GM23338 (cell line): ENCODE results near the gene CFAP90. TPM values are rescaled to one million over a fixed set of nuclear protein-coding genes. Genes with fewer than 3 reads are reported as not detected.

Source experiments
- ATAC-seq: fragments of 200-7000 bp; cut with Tn5 transposase; 3 replicates; pipeline ENCODE4 v1.9.1; 2020
- DNase-seq: peaks from one replicate; pipeline ENCODE4 v3.0.0-alpha.2; 2015; ENCODE audit warnings: low spot score
- H2AFZ ChIP-seq: fragments of 200-600 bp; sonication (generic); 2 replicates; pipeline ENCODE4 v1.8.0; 2016; ENCODE audit warnings: antibody characterized with exemption, mild to moderate bottlenecking, moderate library complexity
- H3F3A ChIP-seq: fragments of 200-600 bp; sonication (generic); replicated peaks from 2 replicates; pipeline ENCODE4 v1.8.0; 2017; ENCODE audit warnings: antibody characterized with exemption, mixed run types, low read depth
- H3K27ac ChIP-seq: fragments of 200-600 bp; sonication (generic); 2 replicates; pipeline ENCODE4 v1.6.1; 2016; ENCODE audit warnings: low read depth
- H3K27me3 ChIP-seq: fragments of 200-600 bp; sonication (generic); 2 replicates; pipeline ENCODE4 v1.8.0; 2016; ENCODE audit warnings: mild to moderate bottlenecking, mixed run types, moderate library complexity; ENCODE audit not compliant: insufficient read depth
- H3K36me3 ChIP-seq: fragments of 200-600 bp; sonication (generic); 2 replicates; pipeline ENCODE4 v1.8.0; 2016; ENCODE audit warnings: mild to moderate bottlenecking; ENCODE audit not compliant: insufficient read depth
- H3K4me1 ChIP-seq: fragments of 200-600 bp; sonication (generic); 2 replicates; pipeline ENCODE4 v1.8.0; 2016; ENCODE audit warnings: mild to moderate bottlenecking, moderate library complexity; ENCODE audit not compliant: insufficient read depth
- H3K4me2 ChIP-seq: fragments of 200-600 bp; sonication (generic); 2 replicates; pipeline ENCODE4 v1.7.1; 2017; ENCODE audit warnings: mixed run types
- H3K4me3 ChIP-seq: fragments of 200-600 bp; sonication (generic); 2 replicates; pipeline ENCODE4 v1.6.1; 2016; ENCODE audit warnings: mixed run types
- H3K79me2 ChIP-seq: fragments of 200-600 bp; sonication (generic); replicated peaks from 2 replicates; pipeline ENCODE4 v1.8.0; 2017; ENCODE audit warnings: mild to moderate bottlenecking; ENCODE audit not compliant: insufficient read depth
- H3K9me2 ChIP-seq: fragments of 200-600 bp; sonication (generic); 2 replicates; pipeline ENCODE4 v1.8.0; 2017; ENCODE audit not compliant: insufficient read depth
- H4K20me1 ChIP-seq: fragments of 200-600 bp; sonication (generic); replicated peaks from 2 replicates; pipeline ENCODE4 v1.8.0; 2017; ENCODE audit warnings: mild to moderate bottlenecking; ENCODE audit not compliant: insufficient read depth
- H3K27ac Mint-ChIP-seq: 2 replicates; pipeline ENCODE4 v1.8.0; 2020; ENCODE audit warnings: inconsistent platforms, mild to moderate bottlenecking, moderate library complexity, mixed read lengths
- H3K27me3 Mint-ChIP-seq: 3 replicates; pipeline ENCODE4 v1.8.0; 2022; ENCODE audit warnings: low read depth, mild to moderate bottlenecking, moderate library complexity, mixed read lengths, inconsistent platforms; ENCODE audit not compliant: insufficient read depth, poor library complexity
- H3K36me3 Mint-ChIP-seq: 3 replicates; pipeline ENCODE4 v1.8.0; 2021; ENCODE audit warnings: low read depth, mild to moderate bottlenecking, inconsistent platforms, moderate library complexity, mixed read lengths
- H3K4me1 Mint-ChIP-seq: 3 replicates; pipeline ENCODE4 v1.8.0; 2020; ENCODE audit warnings: mild to moderate bottlenecking, inconsistent platforms, mixed read lengths
- H3K4me3 Mint-ChIP-seq: 3 replicates; pipeline ENCODE4 v1.8.0; 2021; ENCODE audit warnings: moderate library complexity, mild to moderate bottlenecking, inconsistent platforms, mixed read lengths
- H3K9me3 Mint-ChIP-seq: 3 replicates; pipeline ENCODE4 v1.8.0; 2020; ENCODE audit warnings: moderate library complexity, mild to moderate bottlenecking, inconsistent platforms, mixed read lengths
- CREB1 ChIP-seq: fragments of 250-450 bp; sonication (Bioruptor Pico); IDR thresholded peaks from 2 replicates; pipeline ENCODE4 v1.5.0; 2020; ENCODE audit warnings: low read depth, mild to moderate bottlenecking, moderate library complexity
- CTCF ChIP-seq, 2 experiments: fragments of 200-600 bp in 1 of 2; sonication (generic) in 1 of 2; conservative IDR thresholded peaks; 2 replicates each; pipeline versions ENCODE4 v1.5.1 to v1.6.1; 2016 to 2017; ENCODE audit warnings: antibody characterized with exemption in 2 of 2, low read depth in 2 of 2, mild to moderate bottlenecking in 2 of 2, moderate library complexity in 1 of 2
- NANOG ChIP-seq: IDR thresholded peaks from 2 replicates; pipeline ENCODE4 v1.6.1; 2016; ENCODE audit warnings: antibody characterized with exemption, borderline replicate concordance
- POLR2AphosphoS5 ChIP-seq: IDR thresholded peaks from 2 replicates; pipeline ENCODE4 v1.6.1; 2016; ENCODE audit warnings: antibody characterized with exemption, low read depth
- ZNF114 ChIP-seq: fragments of 250-450 bp; sonication (Bioruptor Pico); IDR thresholded peaks from 2 replicates; pipeline ENCODE4 v1.5.0; 2020; ENCODE audit warnings: mild to moderate bottlenecking, moderate library complexity
- ZNF462 ChIP-seq: fragments of 250-450 bp; sonication (Bioruptor Pico); IDR thresholded peaks from 2 replicates; pipeline ENCODE4 v1.5.0; 2020; ENCODE audit warnings: mild to moderate bottlenecking, moderate library complexity
- polyA plus RNA-seq: library from polyadenylated mRNA; unstranded; fragments of >200 nt; fragmentation: Nextera tagmentation; extraction: Ambion mirVana; gene quantifications from 2 replicates; pipeline ENCODE4 v1.2.1, GENCODE V29; 2016
- total RNA-seq: library from RNA; depleted of rRNA; stranded (reverse); fragments of >200 nt; shearing (Covaris generic); gene quantifications from 2 replicates; pipeline ENCODE4 v1.2.3, GENCODE V29; 2014

Gene CFAP90
- total and polyA plus RNA-seq, 2 experiments from 2014 or later: 0.10 to 1.0 TPM

GRCh38 chr5:7816535-7816901 lies 34.4 kb downstream of the CFAP90 start:
- Mint-ChIP-seq H3K27ac (peak overlapping the region; percentile 66; the same call in 1 of the 2 replicates), H3K4me3 (no peak overlapping the region), H3K36me3 (peaks cover 19% of the 10 kb centered on the region), H3K27me3 (no peaks in the 10 kb centered on the region), H3K9me3 (no peaks in the 10 kb centered on the region; the same call in 2 of the 3 replicates), H3K4me1 (peaks cover 25% of the 10 kb centered on the region)
- Histone ChIP-seq H3K36me3 (peaks cover 20% of the 10 kb centered on the region; the same call in 1 of the 2 replicates), H3K27ac (peak overlapping the region; percentile 34; the same call in 1 of the 2 replicates), H3F3A (no peaks in the 10 kb centered on the region), H3K27me3 (no peaks in the 10 kb centered on the region), H3K4me3 (no peak overlapping the region), H2AFZ (no peak overlapping the region), H3K79me2 (no peaks in the 10 kb centered on the region), H4K20me1 (no peaks in the 10 kb centered on the region), H3K4me1 (peaks cover 16% of the 10 kb centered on the region), H3K9me2 (no peaks in the 10 kb centered on the region), H3K4me2 (no peak overlapping the region)
- no peak for DNase-seq
- peak; percentile 52 for ATAC-seq
- TF ChIP-seq POLR2AphosphoS5: 0 out of 2 replicates have a peak, but pooled peaks have one; percentile 14
- TF ChIP-seq NANOG: no peak

- Histone ChIP-seq H3K79me2 (no peaks in the 10 kb centered on the region), H3K9me2 (no peaks in the 10 kb centered on the region), H3K27ac (peak overlapping the region; percentile 57), H3K4me2 (peak overlapping the region; percentile 40), H3K27me3 (no peaks in the 10 kb centered on the region), H3K4me1 (peaks cover 16% of the 10 kb centered on the region), H4K20me1 (no peaks in the 10 kb centered on the region), H2AFZ (no peak overlapping the region), H3F3A (no peaks in the 10 kb centered on the region), H3K36me3 (peaks cover 20% of the 10 kb centered on the region; the same call in 1 of the 2 replicates), H3K4me3 (0 out of 2 replicates have a peak overlapping the region, but pooled peaks have one; percentile 22)
- Mint-ChIP-seq H3K27ac (peak overlapping the region; percentile 84), H3K27me3 (no peaks in the 10 kb centered on the region), H3K4me1 (peaks cover 25% of the 10 kb centered on the region), H3K36me3 (peaks cover 16% of the 10 kb centered on the region), H3K4me3 (peak overlapping the region; percentile 27; the same call in 2 of the 3 replicates), H3K9me3 (no peaks in the 10 kb centered on the region; the same call in 2 of the 3 replicates)
- DNase-seq (peak; percentile 96), ATAC-seq (peak; percentile 94)
- peak; percentile 97 for TF ChIP-seq CTCF (conservative IDR thresholded peaks at IDR 0.05; ENCODE audit: low read depth in 2 of 2)
- TF ChIP-seq CREB1 (CRISPR knock-in tag): no peak
- peak; percentile 62; the same call in 1 of the 2 replicates for TF ChIP-seq ZNF462 (CRISPR knock-in tag)
- no peak for TF ChIP-seq ZNF114 (CRISPR knock-in tag)
Measured at GRCh38 chr5:7815892-7816534, 34.9 kb downstream of the CFAP90 start.
